ENCODE measurements around the gene UGT3A2.

DNA sequence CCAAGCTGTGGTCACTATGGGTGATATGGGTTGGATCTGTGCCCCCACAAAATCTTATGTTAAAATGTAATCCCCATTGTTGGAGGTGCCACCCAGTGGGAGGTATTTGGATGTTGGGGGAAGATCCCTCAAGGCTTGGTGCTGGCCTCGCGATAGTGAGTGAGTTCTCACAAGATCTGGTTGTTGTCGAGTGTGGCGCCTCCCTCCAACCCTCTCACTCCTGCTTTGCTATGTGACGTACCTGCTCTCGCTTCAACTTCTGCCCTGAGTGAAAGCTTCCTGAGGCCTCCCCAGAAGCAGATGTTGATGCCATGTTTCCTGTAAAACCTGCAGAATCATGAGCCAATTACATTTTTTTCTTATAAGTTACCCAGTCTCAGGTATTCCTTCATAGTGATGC is 35.5 kb downstream of the UGT3A2 start:
- TF ChIP-seq JUNB (IDR thresholded peaks at IDR 0.05; ENCODE audit: unreplicated experiment), result no peak
- TF ChIP-seq, protein P1, sequence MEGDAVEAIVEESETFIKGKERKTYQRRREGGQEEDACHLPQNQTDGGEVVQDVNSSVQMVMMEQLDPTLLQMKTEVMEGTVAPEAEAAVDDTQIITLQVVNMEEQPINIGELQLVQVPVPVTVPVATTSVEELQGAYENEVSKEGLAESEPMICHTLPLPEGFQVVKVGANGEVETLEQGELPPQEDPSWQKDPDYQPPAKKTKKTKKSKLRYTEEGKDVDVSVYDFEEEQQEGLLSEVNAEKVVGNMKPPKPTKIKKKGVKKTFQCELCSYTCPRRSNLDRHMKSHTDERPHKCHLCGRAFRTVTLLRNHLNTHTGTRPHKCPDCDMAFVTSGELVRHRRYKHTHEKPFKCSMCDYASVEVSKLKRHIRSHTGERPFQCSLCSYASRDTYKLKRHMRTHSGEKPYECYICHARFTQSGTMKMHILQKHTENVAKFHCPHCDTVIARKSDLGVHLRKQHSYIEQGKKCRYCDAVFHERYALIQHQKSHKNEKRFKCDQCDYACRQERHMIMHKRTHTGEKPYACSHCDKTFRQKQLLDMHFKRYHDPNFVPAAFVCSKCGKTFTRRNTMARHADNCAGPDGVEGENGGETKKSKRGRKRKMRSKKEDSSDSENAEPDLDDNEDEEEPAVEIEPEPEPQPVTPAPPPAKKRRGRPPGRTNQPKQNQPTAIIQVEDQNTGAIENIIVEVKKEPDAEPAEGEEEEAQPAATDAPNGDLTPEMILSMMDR (conservative IDR thresholded peaks at IDR 0.05; ENCODE audit: low read depth in 2 of 2), result no peak
- no peak for TF ChIP-seq EZH2 (IDR thresholded peaks at IDR 0.05; ENCODE audit: low read depth, unreplicated experiment)
- no peak for TF ChIP-seq REST (IDR thresholded peaks at IDR 0.05; ENCODE audit: unreplicated experiment)
- TF ChIP-seq, protein P2, sequence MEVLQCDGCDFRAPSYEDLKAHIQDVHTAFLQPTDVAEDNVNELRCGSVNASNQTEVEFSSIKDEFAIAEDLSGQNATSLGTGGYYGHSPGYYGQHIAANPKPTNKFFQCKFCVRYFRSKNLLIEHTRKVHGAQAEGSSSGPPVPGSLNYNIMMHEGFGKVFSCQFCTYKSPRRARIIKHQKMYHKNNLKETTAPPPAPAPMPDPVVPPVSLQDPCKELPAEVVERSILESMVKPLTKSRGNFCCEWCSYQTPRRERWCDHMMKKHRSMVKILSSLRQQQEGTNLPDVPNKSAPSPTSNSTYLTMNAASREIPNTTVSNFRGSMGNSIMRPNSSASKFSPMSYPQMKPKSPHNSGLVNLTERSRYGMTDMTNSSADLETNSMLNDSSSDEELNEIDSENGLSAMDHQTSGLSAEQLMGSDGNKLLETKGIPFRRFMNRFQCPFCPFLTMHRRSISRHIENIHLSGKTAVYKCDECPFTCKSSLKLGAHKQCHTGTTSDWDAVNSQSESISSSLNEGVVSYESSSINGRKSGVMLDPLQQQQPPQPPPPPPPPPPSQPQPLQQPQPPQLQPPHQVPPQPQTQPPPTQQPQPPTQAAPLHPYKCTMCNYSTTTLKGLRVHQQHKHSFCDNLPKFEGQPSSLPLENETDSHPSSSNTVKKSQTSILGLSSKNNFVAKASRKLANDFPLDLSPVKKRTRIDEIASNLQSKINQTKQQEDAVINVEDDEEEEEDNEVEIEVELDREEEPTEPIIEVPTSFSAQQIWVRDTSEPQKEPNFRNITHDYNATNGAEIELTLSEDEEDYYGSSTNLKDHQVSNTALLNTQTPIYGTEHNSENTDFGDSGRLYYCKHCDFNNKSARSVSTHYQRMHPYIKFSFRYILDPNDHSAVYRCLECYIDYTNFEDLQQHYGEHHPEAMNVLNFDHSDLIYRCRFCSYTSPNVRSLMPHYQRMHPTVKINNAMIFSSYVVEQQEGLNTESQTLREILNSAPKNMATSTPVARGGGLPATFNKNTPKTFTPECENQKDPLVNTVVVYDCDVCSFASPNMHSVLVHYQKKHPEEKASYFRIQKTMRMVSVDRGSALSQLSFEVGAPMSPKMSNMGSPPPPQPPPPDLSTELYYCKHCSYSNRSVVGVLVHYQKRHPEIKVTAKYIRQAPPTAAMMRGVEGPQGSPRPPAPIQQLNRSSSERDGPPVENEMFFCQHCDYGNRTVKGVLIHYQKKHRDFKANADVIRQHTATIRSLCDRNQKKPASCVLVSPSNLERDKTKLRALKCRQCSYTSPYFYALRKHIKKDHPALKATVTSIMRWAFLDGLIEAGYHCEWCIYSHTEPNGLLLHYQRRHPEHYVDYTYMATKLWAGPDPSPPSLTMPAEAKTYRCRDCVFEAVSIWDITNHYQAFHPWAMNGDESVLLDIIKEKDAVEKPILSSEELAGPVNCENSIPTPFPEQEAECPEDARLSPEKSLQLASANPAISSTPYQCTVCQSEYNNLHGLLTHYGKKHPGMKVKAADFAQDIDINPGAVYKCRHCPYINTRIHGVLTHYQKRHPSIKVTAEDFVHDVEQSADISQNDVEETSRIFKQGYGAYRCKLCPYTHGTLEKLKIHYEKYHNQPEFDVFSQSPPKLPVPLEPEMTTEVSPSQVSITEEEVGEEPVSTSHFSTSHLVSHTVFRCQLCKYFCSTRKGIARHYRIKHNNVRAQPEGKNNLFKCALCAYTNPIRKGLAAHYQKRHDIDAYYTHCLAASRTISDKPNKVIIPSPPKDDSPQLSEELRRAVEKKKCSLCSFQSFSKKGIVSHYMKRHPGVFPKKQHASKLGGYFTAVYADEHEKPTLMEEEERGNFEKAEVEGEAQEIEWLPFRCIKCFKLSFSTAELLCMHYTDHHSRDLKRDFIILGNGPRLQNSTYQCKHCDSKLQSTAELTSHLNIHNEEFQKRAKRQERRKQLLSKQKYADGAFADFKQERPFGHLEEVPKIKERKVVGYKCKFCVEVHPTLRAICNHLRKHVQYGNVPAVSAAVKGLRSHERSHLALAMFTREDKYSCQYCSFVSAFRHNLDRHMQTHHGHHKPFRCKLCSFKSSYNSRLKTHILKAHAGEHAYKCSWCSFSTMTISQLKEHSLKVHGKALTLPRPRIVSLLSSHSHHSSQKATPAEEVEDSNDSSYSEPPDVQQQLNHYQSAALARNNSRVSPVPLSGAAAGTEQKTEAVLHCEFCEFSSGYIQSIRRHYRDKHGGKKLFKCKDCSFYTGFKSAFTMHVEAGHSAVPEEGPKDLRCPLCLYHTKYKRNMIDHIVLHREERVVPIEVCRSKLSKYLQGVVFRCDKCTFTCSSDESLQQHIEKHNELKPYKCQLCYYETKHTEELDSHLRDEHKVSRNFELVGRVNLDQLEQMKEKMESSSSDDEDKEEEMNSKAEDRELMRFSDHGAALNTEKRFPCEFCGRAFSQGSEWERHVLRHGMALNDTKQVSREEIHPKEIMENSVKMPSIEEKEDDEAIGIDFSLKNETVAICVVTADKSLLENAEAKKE (CRISPR knock-in tag; IDR thresholded peaks at IDR 0.05), result no peak
- no peak for TF ChIP-seq POLR2AphosphoS5 (IDR thresholded peaks at IDR 0.05; ENCODE audit: low read depth)
- TF ChIP-seq EZH2phosphoT487 (IDR thresholded peaks at IDR 0.05; ENCODE audit: unreplicated experiment), result no peak
- no peak for TF ChIP-seq NANOG (IDR thresholded peaks at IDR 0.05; ENCODE audit: borderline replicate concordance)
- no peak for TF ChIP-seq ZNF114 (CRISPR knock-in tag; IDR thresholded peaks at IDR 0.05)
- TF ChIP-seq CREB1 (CRISPR knock-in tag; IDR thresholded peaks at IDR 0.05; ENCODE audit: low read depth), result no peak
